ENCODE data around the gene KCTD7. TPM values are rescaled to one million over a fixed set of nuclear protein-coding genes. Genes with fewer than 3 reads are reported as not detected.
"Not testable (repeated sequence)": the region's sequence is repeated elsewhere in the genome, so short reads cannot be mapped to it uniquely, and the experiment has no call there.

KCTD7 gene
- polyA plus RNA-seq, 1 donor (not counting 4 experiments of a cell fraction or from before 2014, with no cell fraction given) = 3.7 TPM

DNA sequence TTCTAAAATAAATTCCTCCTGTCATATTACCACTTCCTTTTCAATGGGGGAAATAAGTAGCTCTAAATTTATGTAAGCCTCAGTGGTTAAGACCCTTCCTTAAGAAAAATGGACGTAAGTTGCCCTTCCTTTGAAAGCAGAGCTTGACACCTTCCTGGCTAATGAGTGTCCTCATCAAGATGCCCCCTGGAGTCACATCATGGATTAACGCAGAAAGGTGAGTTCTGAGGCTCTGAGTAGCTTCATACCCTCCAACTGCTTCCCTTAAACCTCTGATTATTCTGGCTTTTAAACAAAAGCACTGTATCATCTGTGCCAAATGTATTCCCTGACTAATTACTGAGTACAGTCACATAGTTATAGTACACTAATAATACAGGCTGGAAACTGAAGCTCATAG, 14.7 kb downstream of the KCTD7 start:
- no peaks in the 10 kb centered on the region for H4K20me1 ChIP-seq (ENCODE audit: control insufficient read depth, extremely low read depth, insufficient read depth, low read length)
- no peak overlapping the region for H3K4me3 ChIP-seq (ENCODE audit: control insufficient read depth in 2 of 3, extremely low read depth in 1 of 3, insufficient read depth in 2 of 3, low read depth in 1 of 3, low read length in 3 of 3)
- H3K9me1 ChIP-seq (ENCODE audit: control insufficient read depth, extremely low read depth, insufficient read depth, low read length) = peaks cover 2% of the 10 kb centered on the region
- dilution Hi-C loops (cut with MboI; ENCODE audit: extremely low pct_ligation_motif_present, low sequenced_read_pairs) = no loop called here
- no peak for TF ChIP-seq EZH2 (IDR thresholded peaks at IDR 0.05; ENCODE audit: low read length)
- TF ChIP-seq, protein P1, sequence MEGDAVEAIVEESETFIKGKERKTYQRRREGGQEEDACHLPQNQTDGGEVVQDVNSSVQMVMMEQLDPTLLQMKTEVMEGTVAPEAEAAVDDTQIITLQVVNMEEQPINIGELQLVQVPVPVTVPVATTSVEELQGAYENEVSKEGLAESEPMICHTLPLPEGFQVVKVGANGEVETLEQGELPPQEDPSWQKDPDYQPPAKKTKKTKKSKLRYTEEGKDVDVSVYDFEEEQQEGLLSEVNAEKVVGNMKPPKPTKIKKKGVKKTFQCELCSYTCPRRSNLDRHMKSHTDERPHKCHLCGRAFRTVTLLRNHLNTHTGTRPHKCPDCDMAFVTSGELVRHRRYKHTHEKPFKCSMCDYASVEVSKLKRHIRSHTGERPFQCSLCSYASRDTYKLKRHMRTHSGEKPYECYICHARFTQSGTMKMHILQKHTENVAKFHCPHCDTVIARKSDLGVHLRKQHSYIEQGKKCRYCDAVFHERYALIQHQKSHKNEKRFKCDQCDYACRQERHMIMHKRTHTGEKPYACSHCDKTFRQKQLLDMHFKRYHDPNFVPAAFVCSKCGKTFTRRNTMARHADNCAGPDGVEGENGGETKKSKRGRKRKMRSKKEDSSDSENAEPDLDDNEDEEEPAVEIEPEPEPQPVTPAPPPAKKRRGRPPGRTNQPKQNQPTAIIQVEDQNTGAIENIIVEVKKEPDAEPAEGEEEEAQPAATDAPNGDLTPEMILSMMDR (optimal IDR thresholded peaks at IDR 0.05 in 1 of 3, IDR thresholded peaks at IDR 0.05 in 1 of 3, conservative IDR thresholded peaks at IDR 0.05 in 1 of 3; ENCODE audit: extremely low read depth in 1 of 3, insufficient read depth in 2 of 3, low read length in 3 of 3) = no peak
- FAIRE-seq (no peak), DNase-seq (ENCODE audit: low read depth, low spot score) (no peak)
- H3K27ac ChIP-seq (ENCODE audit: control insufficient read depth, insufficient read depth, low read length) = no peak overlapping the region
- H3K4me2 ChIP-seq (ENCODE audit: control insufficient read depth, extremely low read depth, insufficient read depth, low read depth, low read length) = no peak overlapping the region
- H3K9ac ChIP-seq (ENCODE audit: control insufficient read depth, extremely low read depth, insufficient read depth, low read length) = no peak overlapping the region
- H3K36me3 ChIP-seq (ENCODE audit: control insufficient read depth in 2 of 2, extremely low read depth in 1 of 2, insufficient read depth in 2 of 2, low read length in 2 of 2) = peaks cover 9 to 11% of the 10 kb centered on the region in 2 experiments
- no peaks in the 10 kb centered on the region for H3K4me1 ChIP-seq (ENCODE audit: control insufficient read depth, extremely low read depth, insufficient read depth, low read length)
- no peak overlapping the region for H2AFZ ChIP-seq (ENCODE audit: control insufficient read depth, low read length)
- no peaks in the 10 kb centered on the region for H3K27me3 ChIP-seq (ENCODE audit: control insufficient read depth, extremely low read depth, insufficient read depth, low read length)
- H3K9me3 ChIP-seq (ENCODE audit: control insufficient read depth, low read depth, low read length) = no peaks in the 10 kb centered on the region
- H3K79me2 ChIP-seq (ENCODE audit: control insufficient read depth, insufficient read depth, low read length) = no peaks in the 10 kb centered on the region

DNA sequence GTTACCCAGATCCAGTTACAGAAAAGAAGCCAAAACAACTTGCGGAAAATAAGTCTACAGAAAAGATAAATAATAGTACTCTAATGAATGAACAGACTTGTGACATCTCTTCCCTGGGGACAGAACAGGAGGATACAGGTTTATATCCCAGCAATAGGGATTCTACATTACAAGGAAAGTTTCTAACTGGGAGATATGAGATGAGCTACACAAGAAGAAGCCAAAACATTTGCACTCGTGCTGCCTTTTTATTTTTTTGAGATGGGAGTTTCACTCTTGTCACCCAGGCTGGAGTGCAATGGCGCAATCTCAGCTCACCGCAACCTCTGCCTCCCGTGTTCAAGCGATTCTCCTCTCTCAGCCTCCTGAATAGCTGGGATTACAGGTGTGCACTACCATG, 22.3 kb downstream of the KCTD7 start:
- Histone ChIP-seq H3K27ac (ENCODE audit: control insufficient read depth, insufficient read depth, low read length) (peak overlapping the region; percentile 63), H3K9ac (ENCODE audit: control insufficient read depth, extremely low read depth, insufficient read depth, low read length) (peak overlapping the region; percentile 33), H3K4me1 (ENCODE audit: control insufficient read depth, extremely low read depth, insufficient read depth, low read length) (peaks cover 16% of the 10 kb centered on the region), H3K79me2 (ENCODE audit: control insufficient read depth, insufficient read depth, low read length) (peaks cover 17% of the 10 kb centered on the region), H3K4me2 (ENCODE audit: control insufficient read depth, extremely low read depth, insufficient read depth, low read depth, low read length) (peak overlapping the region; percentile 58)
- H2AFZ ChIP-seq (ENCODE audit: control insufficient read depth, low read length); H4K20me1 ChIP-seq (ENCODE audit: control insufficient read depth, extremely low read depth, insufficient read depth, low read length); DNase-seq (ENCODE audit: low read depth, low spot score); dilution Hi-C loops (cut with MboI; ENCODE audit: extremely low pct_ligation_motif_present, low sequenced_read_pairs); H3K36me3 ChIP-seq (ENCODE audit: control insufficient read depth in 2 of 2, extremely low read depth in 1 of 2, insufficient read depth in 2 of 2, low read length in 2 of 2); FAIRE-seq; H3K9me1 ChIP-seq (ENCODE audit: control insufficient read depth, extremely low read depth, insufficient read depth, low read length); H3K9me3 ChIP-seq (ENCODE audit: control insufficient read depth, low read depth, low read length); H3K27me3 ChIP-seq (ENCODE audit: control insufficient read depth, extremely low read depth, insufficient read depth, low read length); H3K4me3 ChIP-seq (ENCODE audit: control insufficient read depth in 2 of 3, extremely low read depth in 1 of 3, insufficient read depth in 2 of 3, low read depth in 1 of 3, low read length in 3 of 3): not testable (repeated sequence)

DNA sequence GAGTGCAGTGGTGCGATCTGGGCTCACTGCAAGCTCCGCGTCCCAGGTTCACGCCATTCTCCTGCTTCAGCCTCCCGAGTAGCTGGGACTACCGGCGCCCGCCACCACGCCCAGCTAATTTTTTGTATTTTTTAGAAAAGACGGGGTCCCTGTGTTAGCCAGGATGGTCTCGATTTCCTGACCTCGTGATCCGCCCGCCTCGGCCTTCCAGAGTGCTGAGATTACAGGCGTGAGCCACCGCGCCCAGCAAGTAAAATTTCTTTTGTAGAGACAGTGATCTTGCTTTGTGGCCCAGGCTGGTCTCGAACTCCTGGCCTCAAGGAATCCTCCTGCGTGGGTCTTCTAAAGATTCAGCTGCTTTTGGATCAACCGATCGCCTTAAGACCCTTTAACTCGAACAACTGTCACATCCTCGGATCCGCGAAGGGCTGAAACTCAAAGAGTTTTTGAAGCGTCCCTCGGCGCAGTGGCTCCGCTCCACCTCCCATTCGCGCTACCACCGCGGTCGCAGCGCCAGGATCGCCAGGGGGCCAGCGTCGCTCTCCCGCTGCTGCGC, 25.1 kb downstream of the KCTD7 start:
- H3K36me3 ChIP-seq (ENCODE audit: control insufficient read depth in 2 of 2, extremely low read depth in 1 of 2, insufficient read depth in 2 of 2, low read length in 2 of 2); DNase-seq (ENCODE audit: low read depth, low spot score); H3K9me1 ChIP-seq (ENCODE audit: control insufficient read depth, extremely low read depth, insufficient read depth, low read length); FAIRE-seq; H3K9me3 ChIP-seq (ENCODE audit: control insufficient read depth, low read depth, low read length); H4K20me1 ChIP-seq (ENCODE audit: control insufficient read depth, extremely low read depth, insufficient read depth, low read length); H3K27me3 ChIP-seq (ENCODE audit: control insufficient read depth, extremely low read depth, insufficient read depth, low read length); dilution Hi-C loops (cut with MboI; ENCODE audit: extremely low pct_ligation_motif_present, low sequenced_read_pairs): not testable (repeated sequence)
- Histone ChIP-seq H3K79me2 (ENCODE audit: control insufficient read depth, insufficient read depth, low read length) (peaks cover 39% of the 10 kb centered on the region), H3K27ac (ENCODE audit: control insufficient read depth, insufficient read depth, low read length) (peak overlapping the region; percentile 94), H3K4me2 (ENCODE audit: control insufficient read depth, extremely low read depth, insufficient read depth, low read depth, low read length) (peak overlapping the region; percentile 60), H3K4me1 (ENCODE audit: control insufficient read depth, extremely low read depth, insufficient read depth, low read length) (peaks cover 20% of the 10 kb centered on the region), H2AFZ (ENCODE audit: control insufficient read depth, low read length) (peak overlapping the region; percentile 83), H3K4me3 (ENCODE audit: control insufficient read depth in 2 of 3, extremely low read depth in 1 of 3, insufficient read depth in 2 of 3, low read depth in 1 of 3, low read length in 3 of 3) (peak overlapping the region; percentile 89 to 91 (median 90)), H3K9ac (ENCODE audit: control insufficient read depth, extremely low read depth, insufficient read depth, low read length) (peak overlapping the region; percentile 94)
- TF ChIP-seq, protein P1 (optimal IDR thresholded peaks at IDR 0.05 in 1 of 3, IDR thresholded peaks at IDR 0.05 in 1 of 3, conservative IDR thresholded peaks at IDR 0.05 in 1 of 3; ENCODE audit: extremely low read depth in 1 of 3, insufficient read depth in 2 of 3, low read length in 3 of 3) = peak in 1 of 3 experiments; percentile 20
